Central memory CD4-positive, alpha-beta T cell (primary cell): ENCODE measurements around the gene SH3TC2.

Experiments
- DNase-seq: peaks from one replicate; pipeline ENCODE4 v3.0.0; 2022

The SH3TC2 gene

GRCh38 chr5:149027636-149028035 is 35.2 kb downstream of the SH3TC2 start:
- DNase-seq = no peak

GRCh38 chr5:149024943-149025342 is 37.9 kb downstream of the SH3TC2 start:
- no peak for DNase-seq

GRCh38 chr5:149024477-149024876 is 38.4 kb downstream of the SH3TC2 start:
- no peak for DNase-seq

DNA sequence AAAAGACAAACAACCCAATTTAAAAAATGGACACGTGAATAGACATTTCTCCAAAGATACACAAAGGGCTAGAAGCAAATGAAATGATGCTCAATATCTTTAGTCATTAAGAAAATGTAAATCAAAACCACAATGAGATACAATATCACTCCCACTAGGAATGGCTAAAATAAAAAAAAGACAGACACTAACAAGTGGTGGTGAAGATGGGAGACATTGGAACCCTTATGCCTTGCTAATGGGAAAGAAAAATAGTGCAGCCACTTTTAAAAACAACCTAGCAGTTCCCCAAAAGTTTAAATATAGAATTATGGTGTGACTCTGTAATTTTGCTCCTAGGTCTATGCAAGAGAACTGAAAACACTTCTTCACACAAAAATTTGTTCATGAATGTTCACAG is 40.7 kb downstream of the SH3TC2 start:
- DNase-seq = no peak

- no peak for DNase-seq
Measured at GRCh38 chr5:149019679-149020078, 43.2 kb downstream of the SH3TC2 start.

DNA sequence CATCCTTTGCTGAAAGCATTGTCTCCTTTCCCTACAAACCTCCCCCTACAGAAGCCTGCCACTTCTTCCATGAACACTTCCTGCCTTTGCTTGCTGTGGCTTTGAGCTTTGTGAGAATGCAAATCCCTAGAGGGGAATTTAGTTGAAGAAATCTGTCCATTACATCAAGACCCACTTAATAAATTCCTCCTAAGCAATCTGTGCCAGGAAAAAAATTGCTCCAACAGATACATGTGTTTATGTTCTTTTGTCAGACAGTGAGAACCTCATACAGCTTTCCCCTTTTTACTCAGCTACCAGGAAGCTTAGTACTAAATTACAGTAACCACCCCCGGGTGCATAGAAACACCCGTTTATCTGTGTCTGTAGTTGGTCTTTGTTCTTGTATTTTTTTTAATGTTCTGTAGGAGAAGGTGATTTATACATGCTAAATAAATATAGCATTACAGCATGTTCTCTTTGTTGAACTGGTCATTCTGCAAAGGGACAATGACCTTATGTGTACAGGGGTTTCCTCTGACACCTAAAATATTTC is 43.9 kb downstream of the SH3TC2 start:
- DNase-seq = no peak

DNA sequence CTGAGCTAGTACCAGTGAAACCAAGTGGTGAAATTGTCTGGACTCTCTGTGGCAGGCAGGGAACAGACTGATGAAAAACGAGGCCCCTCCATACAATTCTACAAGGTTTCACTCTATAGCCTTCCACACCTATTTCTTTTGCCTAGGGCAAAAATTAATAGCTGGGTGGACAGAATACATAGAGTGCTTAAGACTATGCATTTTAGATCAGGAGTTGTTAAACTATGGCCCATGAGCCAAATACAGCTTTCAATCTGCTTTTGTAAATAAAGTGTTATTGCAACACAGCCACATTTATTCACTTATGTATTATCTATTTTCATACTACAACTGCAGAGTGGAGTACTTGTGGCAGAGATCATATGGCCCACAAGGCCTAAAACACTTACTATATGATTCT is 45.2 kb downstream of the SH3TC2 start:
- no peak for DNase-seq

DNA sequence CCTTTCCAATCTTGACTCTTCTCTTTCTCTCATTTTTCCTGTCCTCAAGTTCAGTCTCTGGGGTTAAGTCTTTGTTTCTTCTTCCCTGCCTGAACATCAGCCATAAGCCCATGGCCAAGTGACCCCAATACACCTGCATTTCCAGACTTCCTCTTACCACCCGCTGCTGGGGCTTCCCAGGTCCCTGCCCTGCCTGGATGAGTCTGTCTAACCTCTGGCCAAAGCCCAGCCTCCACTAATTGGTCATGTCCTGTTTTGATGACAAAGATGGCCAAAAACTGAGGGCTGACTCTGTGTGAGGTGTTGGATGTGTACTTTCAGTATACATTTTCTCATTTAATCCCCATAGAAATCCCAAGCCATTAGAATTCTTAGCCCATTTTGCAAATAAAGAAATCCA is 47.3 kb downstream of the SH3TC2 start:
- DNase-seq = no peak

- no peak for DNase-seq
Measured at GRCh38 chr5:149015126-149015525, 47.7 kb downstream of the SH3TC2 start.

DNA sequence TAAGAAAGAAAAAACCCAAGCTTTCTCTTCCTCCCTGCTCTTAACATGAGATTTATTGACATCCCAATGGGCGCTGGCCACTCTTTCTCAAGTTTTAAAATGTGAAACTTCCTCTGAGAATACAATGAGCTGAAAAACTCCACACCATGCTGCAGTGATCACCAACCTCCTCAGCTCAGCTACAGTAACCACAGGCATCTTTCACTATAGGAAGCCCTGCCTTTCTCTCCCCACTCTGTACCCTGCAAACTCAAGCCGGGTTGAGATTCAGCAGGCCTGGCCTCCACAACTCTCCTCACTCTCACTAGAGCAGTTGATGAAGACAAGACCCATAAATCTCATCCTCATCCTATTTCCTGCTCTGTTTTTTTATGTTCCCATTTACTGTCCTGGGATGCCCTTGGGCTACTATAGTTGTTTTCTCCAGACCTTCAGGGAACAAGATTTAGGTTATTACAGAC is 48.3 kb downstream of the SH3TC2 start:
- DNase-seq = no peak

- no peak for DNase-seq
Measured at GRCh38 chr5:149013796-149014195, 49.1 kb downstream of the SH3TC2 start.

- no peak for DNase-seq
Measured at GRCh38 chr5:149012350-149012749, 50.5 kb downstream of the SH3TC2 start.

- DNase-seq = no peak
Measured at GRCh38 chr5:149011728-149012127, 51.1 kb downstream of the SH3TC2 start.

DNA sequence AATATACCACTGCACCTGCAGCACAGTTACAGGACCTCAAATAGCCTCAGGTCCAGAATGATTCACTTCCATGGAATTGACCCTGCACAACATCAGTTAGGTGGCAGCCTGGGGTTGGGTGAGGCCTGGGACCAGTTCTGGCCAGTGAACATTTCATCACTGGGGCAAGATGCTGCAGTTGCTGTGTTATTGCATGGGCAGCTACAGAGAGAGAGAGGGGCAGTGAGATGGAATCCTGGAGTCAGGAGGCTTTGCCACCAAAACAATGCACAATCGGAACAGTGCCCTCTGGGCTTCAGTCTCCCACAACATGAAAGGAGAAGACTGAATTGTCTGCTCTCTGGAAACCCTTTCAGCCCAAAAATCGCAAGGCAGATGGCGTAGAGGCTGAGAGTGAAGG is 51.8 kb downstream of the SH3TC2 start:
- no peak for DNase-seq

DNA sequence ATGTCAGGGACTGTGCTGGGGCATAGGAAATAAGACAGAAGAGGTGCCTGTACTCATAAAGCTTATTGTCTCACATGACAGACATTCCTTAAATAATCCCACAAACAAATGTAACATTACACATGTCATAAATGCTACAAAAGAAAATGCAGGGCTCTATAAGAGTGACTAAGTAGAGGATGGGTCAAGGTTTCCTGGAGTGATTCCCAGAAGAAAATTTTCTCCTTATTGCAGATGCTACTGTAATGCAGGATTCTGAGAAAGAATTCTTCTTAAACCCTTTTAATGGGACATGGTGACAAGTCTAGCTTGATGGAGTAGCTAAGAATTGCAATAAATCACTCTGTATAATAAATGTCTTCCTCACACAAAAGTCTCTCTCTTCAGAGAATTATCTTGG is 55.7 kb downstream of the SH3TC2 start:
- DNase-seq = no peak

DNA sequence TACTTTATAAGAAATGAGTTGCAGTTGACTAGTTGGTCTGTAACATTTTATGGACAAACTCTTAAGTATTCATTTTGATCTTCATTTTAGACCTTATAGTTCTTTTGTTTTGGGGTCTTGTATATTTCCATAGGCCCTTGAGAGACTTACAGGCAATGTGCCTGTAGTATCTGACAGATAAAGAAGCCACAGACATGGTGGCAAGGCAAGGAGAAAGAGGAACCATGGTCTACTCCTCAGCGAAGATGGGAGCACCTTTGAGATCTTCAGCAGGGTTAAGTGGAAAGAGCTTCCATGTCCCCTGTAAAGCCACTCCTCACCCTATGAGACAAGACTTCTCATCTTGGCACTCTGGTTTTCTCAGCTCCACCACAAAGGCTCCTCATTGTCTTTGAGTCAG is 56.4 kb downstream of the SH3TC2 start:
- DNase-seq = no peak

DNA sequence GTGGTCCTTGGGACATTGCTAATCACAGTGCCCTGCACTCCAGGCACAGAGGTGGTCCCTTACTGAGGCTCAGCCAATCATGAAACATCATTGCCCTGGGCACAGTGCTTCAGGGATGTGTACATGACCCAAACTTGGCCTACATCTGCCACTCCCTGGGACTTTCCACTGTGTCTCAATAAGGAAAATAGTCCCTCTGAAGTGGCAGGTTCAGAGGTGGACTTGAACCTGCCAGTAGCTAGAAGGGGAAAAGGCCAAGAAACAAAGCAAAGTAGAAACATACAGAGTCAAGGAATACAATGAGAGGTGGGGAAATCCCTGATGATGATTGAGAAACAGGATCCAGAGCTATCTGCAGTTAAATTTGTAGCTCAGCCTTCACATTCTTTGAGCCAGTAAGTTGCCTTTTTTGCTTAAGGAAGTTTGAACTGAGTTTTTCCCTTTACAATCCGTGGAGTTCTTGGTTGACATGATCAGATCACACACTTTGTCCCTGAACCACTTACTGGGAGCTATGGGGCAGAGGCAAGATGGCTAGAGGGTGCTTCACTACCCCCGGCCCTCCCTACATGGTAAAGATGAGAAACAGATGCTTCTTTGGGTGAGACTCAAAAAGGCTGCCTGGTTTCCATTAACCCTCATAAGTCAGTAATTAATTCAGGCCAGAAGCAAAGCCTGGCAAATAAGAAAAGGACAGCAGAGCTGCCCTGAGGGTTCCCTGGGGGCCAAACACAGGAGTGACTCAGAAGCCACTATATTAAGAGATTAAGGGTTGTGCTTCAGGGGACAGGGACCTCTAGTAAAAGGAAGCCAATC is 57.6 kb downstream of the SH3TC2 start:
- DNase-seq = no peak

DNA sequence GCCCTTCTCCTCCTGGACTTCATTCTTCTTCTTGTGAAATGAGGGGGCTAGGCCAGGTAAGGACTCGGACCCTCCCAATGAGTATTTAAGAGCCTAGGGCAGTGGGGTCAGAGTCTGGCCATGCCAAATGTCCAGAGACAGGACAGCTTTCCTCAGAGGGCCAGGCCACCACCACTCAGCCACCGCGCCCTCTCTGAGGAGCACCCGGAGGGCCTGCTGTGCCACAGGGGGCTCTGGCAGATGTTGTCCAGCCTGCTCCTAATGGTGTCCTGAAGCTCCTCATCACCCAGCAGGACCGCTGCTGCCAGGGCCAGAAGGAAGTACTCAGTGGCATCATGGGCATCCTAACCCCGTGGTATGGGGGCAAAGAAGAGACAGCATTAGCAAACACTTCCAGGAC is 58.3 kb downstream of the SH3TC2 start:
- no peak for DNase-seq

- DNase-seq = no peak
Measured at GRCh38 chr5:149002761-149003689, 59.8 kb downstream of the SH3TC2 start.

- no peak for DNase-seq
Measured at GRCh38 chr5:149002053-149002452, 60.8 kb downstream of the SH3TC2 start.

DNA sequence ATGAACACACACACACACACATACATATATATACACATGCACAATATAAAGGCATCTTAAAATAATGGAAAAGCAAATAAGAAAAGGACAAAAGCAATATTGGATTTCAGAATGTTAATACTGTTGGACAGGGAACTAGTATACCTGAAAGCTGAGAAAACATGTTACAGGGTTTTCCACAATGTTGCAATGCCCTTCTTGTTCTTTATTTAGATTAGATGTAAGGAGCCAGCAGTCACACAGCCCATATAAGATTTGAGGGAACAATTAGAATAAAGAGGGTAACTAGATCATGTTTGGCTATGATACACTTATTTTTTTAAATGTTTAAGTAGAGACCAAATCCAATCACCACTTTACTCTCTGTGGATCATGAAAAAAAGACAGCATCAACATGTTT is 61.7 kb downstream of the SH3TC2 start:
- no peak for DNase-seq

DNA sequence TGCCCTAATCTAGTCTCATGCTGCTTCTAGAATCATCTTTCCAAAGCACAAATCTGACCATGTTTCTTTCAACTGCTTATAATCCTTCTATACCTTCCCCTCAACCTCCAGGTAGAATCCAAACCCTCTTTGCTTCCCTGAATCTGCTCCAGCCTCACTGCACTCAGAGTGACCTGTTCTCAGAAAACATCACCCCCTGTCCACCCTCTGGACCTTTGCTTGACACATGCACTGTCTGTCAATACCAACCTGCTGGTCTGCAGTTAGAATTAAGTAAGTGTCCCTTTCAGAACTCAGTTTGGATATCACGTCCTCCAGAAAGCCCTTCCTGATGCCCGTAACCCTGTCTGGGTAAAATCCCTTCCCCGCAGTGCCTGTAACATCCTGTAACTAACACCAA is 63.1 kb downstream of the SH3TC2 start:
- no peak for DNase-seq

DNA sequence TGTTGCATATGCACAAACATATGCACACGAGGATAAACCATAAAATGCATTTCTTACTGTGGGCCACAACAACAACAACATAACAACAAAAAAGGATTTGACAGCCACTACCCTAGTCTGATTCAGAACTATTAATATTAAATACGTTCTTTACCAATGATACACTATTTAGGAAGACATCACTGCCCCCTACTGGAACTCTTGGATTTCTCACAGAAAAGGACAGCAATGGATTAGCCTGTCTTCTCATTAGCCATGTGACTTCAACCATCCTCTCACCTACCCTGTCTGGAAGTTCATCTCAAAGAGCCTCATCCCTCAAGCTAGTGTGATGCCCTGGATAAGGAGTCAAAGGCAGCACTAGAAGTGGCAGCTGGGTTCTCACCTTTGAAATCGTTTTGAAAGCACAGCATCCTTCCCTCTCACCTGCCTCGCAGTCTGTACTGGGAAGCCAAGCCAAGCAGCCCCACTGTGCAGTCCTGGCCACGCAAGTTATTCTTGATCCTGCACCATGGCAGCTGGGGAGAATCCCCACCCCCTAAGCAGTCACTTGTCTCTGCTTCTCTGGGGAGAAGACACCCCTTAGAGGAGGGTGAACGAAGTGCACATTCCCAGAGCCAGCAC is 64.6 kb downstream of the SH3TC2 start:
- peak; percentile 37 for DNase-seq
